Measurements from ENCODE around the gene MPG. TPM values are rescaled to one million over a fixed set of nuclear protein-coding genes. Genes with fewer than 3 reads are reported as not detected.

MPG gene
- total and polyA plus RNA-seq, 7 donors: 23.0 to 68.1 (median 43.1) TPM

GRCh38 chr16:91484-91883 is 13.5 kb downstream of the MPG start:
- Histone ChIP-seq H3K9me3 (no peaks in the 10 kb centered on the region), H3K4me3 (no peak overlapping the region), H3K4me1 (peaks cover 8% of the 10 kb centered on the region), H3K27me3 (ENCODE audit: insufficient read depth in 3 of 3, low read length in 2 of 3) (no peaks in the 10 kb centered on the region), H3K36me3 (ENCODE audit: insufficient read depth in 1 of 2, low read depth in 1 of 2) (peaks cover 0 to 54% of the 10 kb centered on the region in 2 donors), H3K27ac (peak overlapping the region; percentile 48)
- no peak for TF ChIP-seq CTCF (IDR thresholded peaks at IDR 0.05)
- DNase-seq (no peak), ATAC-seq (peak; percentile 21 to 64 (median 51))
- 26 to 58% (median 33%) methylated on average over 9 of the region's 9 CpGs for WGBS, 3 donors
- intact Hi-C loops (cut with DNase I): no loop called here

GRCh38 chr16:92431-93339 is 14.7 kb downstream of the MPG start:
- no peaks in the 10 kb centered on the region for H3K9me3 ChIP-seq
- no peaks in the 10 kb centered on the region for H3K27me3 ChIP-seq (ENCODE audit: insufficient read depth in 3 of 3, low read length in 2 of 3)
- no peak overlapping the region for H3K27ac ChIP-seq
- no peak overlapping the region for H3K4me3 ChIP-seq
- WGBS, 3 donors: 77 to 86% (median 79%) methylated on average over 14 to 15 of the region's 15 CpGs
- DNase-seq (no peak), ATAC-seq (no peak)
- H3K36me3 ChIP-seq (ENCODE audit: insufficient read depth in 1 of 2, low read depth in 1 of 2): peaks cover 0 to 43% of the 10 kb centered on the region in 2 donors
- intact Hi-C loops (cut with DNase I): no loop called here
- TF ChIP-seq CTCF (IDR thresholded peaks at IDR 0.05): no peak
- H3K4me1 ChIP-seq: peaks cover 15% of the 10 kb centered on the region

GRCh38 chr16:94918-95265 is 16.9 kb downstream of the MPG start:
- intact Hi-C loops (cut with DNase I): no loop called here
- H3K4me1 ChIP-seq: peaks cover 30% of the 10 kb centered on the region
- no peak for TF ChIP-seq CTCF (IDR thresholded peaks at IDR 0.05)
- WGBS, 3 donors: 92 to 96% (median 93%) methylated on average over 5 of the region's 5 CpGs
- H3K27me3 ChIP-seq (ENCODE audit: insufficient read depth in 3 of 3, low read length in 2 of 3): no peaks in the 10 kb centered on the region
- DNase-seq: no peak
- H3K9me3 ChIP-seq: no peaks in the 10 kb centered on the region
- no peak overlapping the region for H3K27ac ChIP-seq
- ATAC-seq: no peak
- no peak overlapping the region for H3K4me3 ChIP-seq
- peaks cover 0 to 34% of the 10 kb centered on the region in 2 donors for H3K36me3 ChIP-seq (ENCODE audit: insufficient read depth in 1 of 2, low read depth in 1 of 2)

GRCh38 chr16:96935-97381 is 18.9 kb downstream of the MPG start:
- intact Hi-C loops (cut with DNase I): loop anchor here (1.0 to 2.0 kb wide), 2 partner anchors 30 to 32 kb away; no protein-coding TSS in a partner anchor
- WGBS, 3 donors: 5 to 16% (median 7%) methylated on average over 11 of the region's 11 CpGs
- peak; percentile 93 to 97 for DNase-seq
- ATAC-seq: peak; percentile 93 to 95 (median 94)
- Histone ChIP-seq H3K4me1 (peaks cover 37% of the 10 kb centered on the region), H3K36me3 (ENCODE audit: insufficient read depth in 1 of 2, low read depth in 1 of 2) (peaks cover 0 to 25% of the 10 kb centered on the region in 2 donors), H3K27me3 (ENCODE audit: insufficient read depth in 3 of 3, low read length in 2 of 3) (no peaks in the 10 kb centered on the region), H3K4me3 (no peak overlapping the region), H3K27ac (peak overlapping the region; percentile 44), H3K9me3 (no peaks in the 10 kb centered on the region)
- TF ChIP-seq CTCF (IDR thresholded peaks at IDR 0.05): peak; percentile 99

Measured in psoas muscle (tissue), 8 donors.